Measurements from ENCODE around the gene SYNDIG1. TPM values are rescaled to one million over a fixed set of nuclear protein-coding genes. Genes with fewer than 3 reads are reported as not detected.

Gene SYNDIG1
- total RNA-seq, 1 donor, result 2.2 TPM

- H2AFZ ChIP-seq (ENCODE audit: low read length), result no peak overlapping the region
- TF ChIP-seq CTCF (IDR thresholded peaks at IDR 0.05; ENCODE audit: extremely low read depth, low read depth, low read length), result no peak
- H3K36me3 ChIP-seq (ENCODE audit: insufficient read depth, low read length), result no peaks in the 10 kb centered on the region
Observed at GRCh38 chr20:24647713-24648112, 178.3 kb downstream of the SYNDIG1 start.

GRCh38 chr20:24648481-24648880, 179.1 kb downstream of the SYNDIG1 start:
- no peak overlapping the region for H2AFZ ChIP-seq (ENCODE audit: low read length)
- peak; percentile 56 for DNase-seq (ENCODE audit: insufficient read length, low spot score, missing footprints)
- H3K27ac ChIP-seq (ENCODE audit: low read depth, low read length), result no peak overlapping the region
- H4K20me1 ChIP-seq (ENCODE audit: insufficient read depth, low read length), result no peaks in the 10 kb centered on the region
- H3K36me3 ChIP-seq (ENCODE audit: insufficient read depth, low read length), result no peaks in the 10 kb centered on the region
- H3K4me3 ChIP-seq (ENCODE audit: insufficient read depth, low read length), result no peak overlapping the region
- no peaks in the 10 kb centered on the region for H3K9me3 ChIP-seq (ENCODE audit: low read depth, low read length)
- no peaks in the 10 kb centered on the region for H3K27me3 ChIP-seq (ENCODE audit: insufficient read depth, low read length)
- H3K4me2 ChIP-seq (ENCODE audit: insufficient read depth, low read length), result no peak overlapping the region
- no peak for TF ChIP-seq CTCF (IDR thresholded peaks at IDR 0.05; ENCODE audit: extremely low read depth, low read depth, low read length)
- H3K79me2 ChIP-seq (ENCODE audit: insufficient read depth, low read length), result no peaks in the 10 kb centered on the region
- H3K4me1 ChIP-seq (ENCODE audit: insufficient read depth, low read length), result peaks cover 51% of the 10 kb centered on the region

More at GRCh38 chr20:24647713-24648112, 178.3 kb downstream of the SYNDIG1 start:
- Histone ChIP-seq H3K4me2 (ENCODE audit: insufficient read depth, low read length) (no peak overlapping the region), H3K27ac (ENCODE audit: low read depth, low read length) (no peak overlapping the region), H3K4me1 (ENCODE audit: insufficient read depth, low read length) (peaks cover 44% of the 10 kb centered on the region), H3K4me3 (ENCODE audit: insufficient read depth, low read length) (no peak overlapping the region), H3K9me3 (ENCODE audit: low read depth, low read length) (no peaks in the 10 kb centered on the region), H3K79me2 (ENCODE audit: insufficient read depth, low read length) (no peaks in the 10 kb centered on the region), H4K20me1 (ENCODE audit: insufficient read depth, low read length) (no peaks in the 10 kb centered on the region), H3K27me3 (ENCODE audit: insufficient read depth, low read length) (no peaks in the 10 kb centered on the region)
- no peak for DNase-seq (ENCODE audit: insufficient read length, low spot score, missing footprints)

GRCh38 chr20:24648919-24649318, 179.5 kb downstream of the SYNDIG1 start:
- Histone ChIP-seq H3K4me3 (ENCODE audit: insufficient read depth, low read length) (no peak overlapping the region), H3K4me2 (ENCODE audit: insufficient read depth, low read length) (no peak overlapping the region), H3K9me3 (ENCODE audit: low read depth, low read length) (no peaks in the 10 kb centered on the region), H3K4me1 (ENCODE audit: insufficient read depth, low read length) (peaks cover 54% of the 10 kb centered on the region), H3K79me2 (ENCODE audit: insufficient read depth, low read length) (no peaks in the 10 kb centered on the region), H3K27ac (ENCODE audit: low read depth, low read length) (no peak overlapping the region), H3K27me3 (ENCODE audit: insufficient read depth, low read length) (no peaks in the 10 kb centered on the region), H4K20me1 (ENCODE audit: insufficient read depth, low read length) (no peaks in the 10 kb centered on the region), H2AFZ (ENCODE audit: low read length) (no peak overlapping the region), H3K36me3 (ENCODE audit: insufficient read depth, low read length) (no peaks in the 10 kb centered on the region)
- TF ChIP-seq CTCF (IDR thresholded peaks at IDR 0.05; ENCODE audit: extremely low read depth, low read depth, low read length), result no peak
- no peak for DNase-seq (ENCODE audit: insufficient read length, low spot score, missing footprints)

GRCh38 chr20:24649787-24650490, 180.5 kb downstream of the SYNDIG1 start:
- Histone ChIP-seq H3K27me3 (ENCODE audit: insufficient read depth, low read length) (no peaks in the 10 kb centered on the region), H3K9me3 (ENCODE audit: low read depth, low read length) (no peaks in the 10 kb centered on the region), H3K27ac (ENCODE audit: low read depth, low read length) (peak overlapping the region; percentile 87), H4K20me1 (ENCODE audit: insufficient read depth, low read length) (no peaks in the 10 kb centered on the region), H3K4me2 (ENCODE audit: insufficient read depth, low read length) (peak overlapping the region; percentile 67), H3K4me1 (ENCODE audit: insufficient read depth, low read length) (peaks cover 49% of the 10 kb centered on the region), H2AFZ (ENCODE audit: low read length) (peak overlapping the region; percentile 48), H3K36me3 (ENCODE audit: insufficient read depth, low read length) (no peaks in the 10 kb centered on the region), H3K79me2 (ENCODE audit: insufficient read depth, low read length) (no peaks in the 10 kb centered on the region), H3K4me3 (ENCODE audit: insufficient read depth, low read length) (peak overlapping the region; percentile 12)
- TF ChIP-seq CTCF (IDR thresholded peaks at IDR 0.05; ENCODE audit: extremely low read depth, low read depth, low read length), result no peak
- DNase-seq (ENCODE audit: insufficient read length, low spot score, missing footprints), result peak; percentile 82
